ENCODE data around the gene ATP6V0B. TPM values are rescaled to one million over a fixed set of nuclear protein-coding genes. Genes with fewer than 3 reads are reported as not detected.

The ATP6V0B gene
- total and polyA plus RNA-seq, 9 of the 15 experiments (the other 6 are each of a cell fraction or from before 2014, with no cell fraction given): 137 to 328 (median 220) TPM

DNA sequence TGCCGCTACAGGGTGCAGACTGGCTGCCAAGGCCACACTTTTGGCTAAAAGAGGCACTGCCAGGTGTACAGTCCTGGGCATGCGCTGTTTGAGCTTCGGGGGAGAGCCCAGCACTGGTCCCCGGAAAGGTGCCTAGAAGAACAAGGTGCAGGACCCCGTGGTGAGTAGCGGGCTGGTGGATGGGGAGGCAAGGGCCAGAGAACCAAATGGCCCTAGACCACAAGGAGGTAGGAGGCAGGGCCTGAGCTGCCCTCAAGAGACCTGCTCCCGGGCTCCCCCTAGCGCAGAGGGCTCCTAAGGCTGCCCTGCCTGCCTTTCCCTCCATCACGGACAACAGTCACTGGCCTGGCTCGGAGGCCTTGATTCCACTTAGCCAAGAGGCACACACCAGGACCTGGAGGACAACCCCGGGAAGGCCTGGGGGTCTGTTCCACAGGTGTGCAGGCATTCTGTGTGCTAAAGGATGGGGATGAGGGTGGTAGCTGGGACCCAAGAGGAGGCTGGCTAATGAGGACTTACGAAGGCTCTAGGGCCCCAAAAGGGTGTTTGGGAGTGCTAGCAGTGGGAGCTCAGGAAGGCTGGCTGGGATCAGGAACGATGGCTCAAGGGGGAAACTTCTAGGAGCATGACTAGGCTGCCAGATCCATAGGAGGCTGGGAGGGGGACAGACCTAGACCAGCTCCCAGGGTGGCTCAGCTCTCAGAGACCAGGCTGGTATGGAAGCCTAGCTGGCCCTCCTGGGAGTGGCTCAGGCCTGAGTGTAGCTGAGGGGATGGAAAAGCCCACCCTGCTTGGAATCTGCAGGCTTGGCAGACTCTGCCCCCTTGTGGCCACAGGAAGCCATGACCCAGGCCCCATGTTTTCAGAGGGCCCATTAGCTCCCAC, 40.4 kb upstream of the ATP6V0B start (continued):
- TF ChIP-seq JUND (IDR thresholded peaks at IDR 0.05; ENCODE audit: borderline replicate concordance, low read depth, low read length) (peak; percentile 41; the same call in 1 of the 2 replicates), JUND (tag; IDR thresholded peaks at IDR 0.05; ENCODE audit: borderline replicate concordance, low read depth, low read length) (0 out of 3 replicates have a peak, but pooled peaks have one; percentile 10), NR4A1 (CRISPR knock-in tag; IDR thresholded peaks at IDR 0.05) (no peak), NR4A1 (tag; IDR thresholded peaks at IDR 0.05) (no peak), ARID2 (IDR thresholded peaks at IDR 0.05) (peak; percentile 90), EGR1 (conservative IDR thresholded peaks at IDR 0.05) (no peak), EWSR1 (IDR thresholded peaks at IDR 0.05; ENCODE audit: borderline replicate concordance, low read depth, partially characterized antibody) (no peak), ZNF583 (CRISPR knock-in tag; IDR thresholded peaks at IDR 0.05) (no peak), ZBTB7A (IDR thresholded peaks at IDR 0.05; ENCODE audit: borderline replicate concordance, control insufficient read depth, low read depth, low read length) (peak; percentile 84), HCFC1 (IDR thresholded peaks at IDR 0.05; ENCODE audit: low read depth, low read length) (0 out of 2 replicates have a peak, but pooled peaks have one; percentile 20), DIDO1 (tag; IDR thresholded peaks at IDR 0.05; ENCODE audit: low read depth) (no peak), POLR2B (IDR thresholded peaks at IDR 0.05; ENCODE audit: low read depth, partially characterized antibody) (no peak), POLR2AphosphoS2 (IDR thresholded peaks at IDR 0.05; ENCODE audit: low read length) (no peak), RCOR1 (IDR thresholded peaks at IDR 0.05; ENCODE audit: borderline replicate concordance in 1 of 2, low read depth in 2 of 2, low read length in 2 of 2) (0 out of 4 replicates have a peak, but pooled peaks of 1 of the 2 experiments have one; percentile 29)
- TF ChIP-seq, protein P1, sequence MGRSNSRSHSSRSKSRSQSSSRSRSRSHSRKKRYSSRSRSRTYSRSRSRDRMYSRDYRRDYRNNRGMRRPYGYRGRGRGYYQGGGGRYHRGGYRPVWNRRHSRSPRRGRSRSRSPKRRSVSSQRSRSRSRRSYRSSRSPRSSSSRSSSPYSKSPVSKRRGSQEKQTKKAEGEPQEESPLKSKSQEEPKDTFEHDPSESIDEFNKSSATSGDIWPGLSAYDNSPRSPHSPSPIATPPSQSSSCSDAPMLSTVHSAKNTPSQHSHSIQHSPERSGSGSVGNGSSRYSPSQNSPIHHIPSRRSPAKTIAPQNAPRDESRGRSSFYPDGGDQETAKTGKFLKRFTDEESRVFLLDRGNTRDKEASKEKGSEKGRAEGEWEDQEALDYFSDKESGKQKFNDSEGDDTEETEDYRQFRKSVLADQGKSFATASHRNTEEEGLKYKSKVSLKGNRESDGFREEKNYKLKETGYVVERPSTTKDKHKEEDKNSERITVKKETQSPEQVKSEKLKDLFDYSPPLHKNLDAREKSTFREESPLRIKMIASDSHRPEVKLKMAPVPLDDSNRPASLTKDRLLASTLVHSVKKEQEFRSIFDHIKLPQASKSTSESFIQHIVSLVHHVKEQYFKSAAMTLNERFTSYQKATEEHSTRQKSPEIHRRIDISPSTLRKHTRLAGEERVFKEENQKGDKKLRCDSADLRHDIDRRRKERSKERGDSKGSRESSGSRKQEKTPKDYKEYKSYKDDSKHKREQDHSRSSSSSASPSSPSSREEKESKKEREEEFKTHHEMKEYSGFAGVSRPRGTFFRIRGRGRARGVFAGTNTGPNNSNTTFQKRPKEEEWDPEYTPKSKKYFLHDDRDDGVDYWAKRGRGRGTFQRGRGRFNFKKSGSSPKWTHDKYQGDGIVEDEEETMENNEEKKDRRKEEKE (IDR thresholded peaks at IDR 0.05; ENCODE audit: borderline replicate concordance in 1 of 2, control insufficient read depth in 1 of 2, low read depth in 2 of 2, low read length in 1 of 2): no peak
- TF ChIP-seq, protein P2, sequence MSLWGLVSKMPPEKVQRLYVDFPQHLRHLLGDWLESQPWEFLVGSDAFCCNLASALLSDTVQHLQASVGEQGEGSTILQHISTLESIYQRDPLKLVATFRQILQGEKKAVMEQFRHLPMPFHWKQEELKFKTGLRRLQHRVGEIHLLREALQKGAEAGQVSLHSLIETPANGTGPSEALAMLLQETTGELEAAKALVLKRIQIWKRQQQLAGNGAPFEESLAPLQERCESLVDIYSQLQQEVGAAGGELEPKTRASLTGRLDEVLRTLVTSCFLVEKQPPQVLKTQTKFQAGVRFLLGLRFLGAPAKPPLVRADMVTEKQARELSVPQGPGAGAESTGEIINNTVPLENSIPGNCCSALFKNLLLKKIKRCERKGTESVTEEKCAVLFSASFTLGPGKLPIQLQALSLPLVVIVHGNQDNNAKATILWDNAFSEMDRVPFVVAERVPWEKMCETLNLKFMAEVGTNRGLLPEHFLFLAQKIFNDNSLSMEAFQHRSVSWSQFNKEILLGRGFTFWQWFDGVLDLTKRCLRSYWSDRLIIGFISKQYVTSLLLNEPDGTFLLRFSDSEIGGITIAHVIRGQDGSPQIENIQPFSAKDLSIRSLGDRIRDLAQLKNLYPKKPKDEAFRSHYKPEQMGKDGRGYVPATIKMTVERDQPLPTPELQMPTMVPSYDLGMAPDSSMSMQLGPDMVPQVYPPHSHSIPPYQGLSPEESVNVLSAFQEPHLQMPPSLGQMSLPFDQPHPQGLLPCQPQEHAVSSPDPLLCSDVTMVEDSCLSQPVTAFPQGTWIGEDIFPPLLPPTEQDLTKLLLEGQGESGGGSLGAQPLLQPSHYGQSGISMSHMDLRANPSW (CRISPR knock-in tag; IDR thresholded peaks at IDR 0.05): no peak
- TF ChIP-seq, protein P3, sequence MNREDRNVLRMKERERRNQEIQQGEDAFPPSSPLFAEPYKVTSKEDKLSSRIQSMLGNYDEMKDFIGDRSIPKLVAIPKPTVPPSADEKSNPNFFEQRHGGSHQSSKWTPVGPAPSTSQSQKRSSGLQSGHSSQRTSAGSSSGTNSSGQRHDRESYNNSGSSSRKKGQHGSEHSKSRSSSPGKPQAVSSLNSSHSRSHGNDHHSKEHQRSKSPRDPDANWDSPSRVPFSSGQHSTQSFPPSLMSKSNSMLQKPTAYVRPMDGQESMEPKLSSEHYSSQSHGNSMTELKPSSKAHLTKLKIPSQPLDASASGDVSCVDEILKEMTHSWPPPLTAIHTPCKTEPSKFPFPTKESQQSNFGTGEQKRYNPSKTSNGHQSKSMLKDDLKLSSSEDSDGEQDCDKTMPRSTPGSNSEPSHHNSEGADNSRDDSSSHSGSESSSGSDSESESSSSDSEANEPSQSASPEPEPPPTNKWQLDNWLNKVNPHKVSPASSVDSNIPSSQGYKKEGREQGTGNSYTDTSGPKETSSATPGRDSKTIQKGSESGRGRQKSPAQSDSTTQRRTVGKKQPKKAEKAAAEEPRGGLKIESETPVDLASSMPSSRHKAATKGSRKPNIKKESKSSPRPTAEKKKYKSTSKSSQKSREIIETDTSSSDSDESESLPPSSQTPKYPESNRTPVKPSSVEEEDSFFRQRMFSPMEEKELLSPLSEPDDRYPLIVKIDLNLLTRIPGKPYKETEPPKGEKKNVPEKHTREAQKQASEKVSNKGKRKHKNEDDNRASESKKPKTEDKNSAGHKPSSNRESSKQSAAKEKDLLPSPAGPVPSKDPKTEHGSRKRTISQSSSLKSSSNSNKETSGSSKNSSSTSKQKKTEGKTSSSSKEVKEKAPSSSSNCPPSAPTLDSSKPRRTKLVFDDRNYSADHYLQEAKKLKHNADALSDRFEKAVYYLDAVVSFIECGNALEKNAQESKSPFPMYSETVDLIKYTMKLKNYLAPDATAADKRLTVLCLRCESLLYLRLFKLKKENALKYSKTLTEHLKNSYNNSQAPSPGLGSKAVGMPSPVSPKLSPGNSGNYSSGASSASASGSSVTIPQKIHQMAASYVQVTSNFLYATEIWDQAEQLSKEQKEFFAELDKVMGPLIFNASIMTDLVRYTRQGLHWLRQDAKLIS (CRISPR knock-in tag; IDR thresholded peaks at IDR 0.05): no peak

Data from K562 (cell line).